Spleen (tissue), 7 donors: ENCODE data around the gene GMFB.
"Not testable (repeated sequence)": the region's sequence is repeated elsewhere in the genome, so short reads cannot be mapped to it uniquely, and the experiment has no call there.

Experiments
- POLR2AphosphoS5 ChIP-seq, 3 donors: sonication (generic); formaldehyde crosslinking; IDR thresholded peaks; one replicate each; pipeline ENCODE4 v1.5.1; 2017; ENCODE audit warnings: antibody characterized with exemption in 3 of 3
- TF ChIP-seq, protein P1 (sequence below), 11 experiments: fragments of 200-600 bp in 7 of 11; fragments of 450-650 bp in 4 of 11; sonication (generic) in 4 of 11; IDR thresholded peaks in 8 of 11; conservative IDR thresholded peaks in 3 of 11; 1 replicate in 7 of 11; 2 replicates in 4 of 11; pipeline versions ENCODE4 v1.4.0 to v1.8.0; 2016 to 2021; ENCODE audit warnings: antibody characterized with exemption in 11 of 11, inconsistent platforms in 4 of 11, mild to moderate bottlenecking in 1 of 11
- donor health status: DM: no; HTN: no; CAD: no; lungs with moderate emphysema.
- donor health status: DM: no; HTN: no; CAD: no.
- donor health status: DM: no; HTN: no; CAD: no.

DNA sequence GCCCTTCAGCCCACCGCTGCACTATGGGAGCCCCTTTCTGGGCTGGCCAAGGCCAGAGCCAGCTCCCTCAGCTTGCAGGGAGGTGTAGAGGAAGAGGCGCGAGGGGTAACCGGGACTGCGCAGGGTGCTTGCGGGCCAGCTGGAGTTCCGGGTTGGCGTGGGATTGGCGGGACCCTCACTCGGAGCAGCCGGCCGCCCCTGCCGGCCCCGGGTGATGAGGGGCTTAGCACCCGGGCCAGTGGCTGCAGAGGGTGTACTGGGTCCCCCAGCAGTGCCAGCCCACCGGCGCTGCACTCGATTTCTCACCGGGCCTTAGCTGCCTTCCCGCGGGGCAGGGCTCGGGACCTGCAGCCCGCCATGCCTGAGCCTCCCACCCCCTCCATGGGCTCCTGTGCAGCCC, 45.8 kb downstream of the GMFB start:
- TF ChIP-seq, protein P1, sequence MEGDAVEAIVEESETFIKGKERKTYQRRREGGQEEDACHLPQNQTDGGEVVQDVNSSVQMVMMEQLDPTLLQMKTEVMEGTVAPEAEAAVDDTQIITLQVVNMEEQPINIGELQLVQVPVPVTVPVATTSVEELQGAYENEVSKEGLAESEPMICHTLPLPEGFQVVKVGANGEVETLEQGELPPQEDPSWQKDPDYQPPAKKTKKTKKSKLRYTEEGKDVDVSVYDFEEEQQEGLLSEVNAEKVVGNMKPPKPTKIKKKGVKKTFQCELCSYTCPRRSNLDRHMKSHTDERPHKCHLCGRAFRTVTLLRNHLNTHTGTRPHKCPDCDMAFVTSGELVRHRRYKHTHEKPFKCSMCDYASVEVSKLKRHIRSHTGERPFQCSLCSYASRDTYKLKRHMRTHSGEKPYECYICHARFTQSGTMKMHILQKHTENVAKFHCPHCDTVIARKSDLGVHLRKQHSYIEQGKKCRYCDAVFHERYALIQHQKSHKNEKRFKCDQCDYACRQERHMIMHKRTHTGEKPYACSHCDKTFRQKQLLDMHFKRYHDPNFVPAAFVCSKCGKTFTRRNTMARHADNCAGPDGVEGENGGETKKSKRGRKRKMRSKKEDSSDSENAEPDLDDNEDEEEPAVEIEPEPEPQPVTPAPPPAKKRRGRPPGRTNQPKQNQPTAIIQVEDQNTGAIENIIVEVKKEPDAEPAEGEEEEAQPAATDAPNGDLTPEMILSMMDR (IDR thresholded peaks at IDR 0.05 in 8 of 11, conservative IDR thresholded peaks at IDR 0.05 in 3 of 11): not testable (repeated sequence)
- not testable (repeated sequence) for TF ChIP-seq POLR2AphosphoS5 (IDR thresholded peaks at IDR 0.05)
